Measurements from ENCODE around the gene COL4A2. TPM values are rescaled to one million over a fixed set of nuclear protein-coding genes. Genes with fewer than 3 reads are reported as not detected.
"Not testable (repeated sequence)": the region's sequence is repeated elsewhere in the genome, so short reads cannot be mapped to it uniquely, and the experiment has no call there.

The COL4A2 gene
- total RNA-seq, 1 donor from 2014 or later, result not detected

GRCh38 chr13:110528911-110529310, 221.8 kb downstream of the COL4A2 start:
- H3K9me3 Mint-ChIP-seq, result no peaks in the 10 kb centered on the region
- no peak overlapping the region for H3K27ac Mint-ChIP-seq
- H3K27me3 Mint-ChIP-seq, result no peaks in the 10 kb centered on the region
- H3K36me3 Mint-ChIP-seq (ENCODE audit: low read depth), result no peaks in the 10 kb centered on the region
- H3K4me3 Mint-ChIP-seq, result no peak overlapping the region
- H3K4me1 Mint-ChIP-seq, result peaks cover 27% of the 10 kb centered on the region
- ATAC-seq (ENCODE audit: low read depth) (no peak), DNase-seq (no peak)
- ChIA-PET CTCF (no interaction called here), POLR2A (no interaction called here)
- TF ChIP-seq CTCF (IDR thresholded peaks at IDR 0.05), result no peak
- intact Hi-C loops (cut with micrococcal nuclease), result no loop called here

DNA sequence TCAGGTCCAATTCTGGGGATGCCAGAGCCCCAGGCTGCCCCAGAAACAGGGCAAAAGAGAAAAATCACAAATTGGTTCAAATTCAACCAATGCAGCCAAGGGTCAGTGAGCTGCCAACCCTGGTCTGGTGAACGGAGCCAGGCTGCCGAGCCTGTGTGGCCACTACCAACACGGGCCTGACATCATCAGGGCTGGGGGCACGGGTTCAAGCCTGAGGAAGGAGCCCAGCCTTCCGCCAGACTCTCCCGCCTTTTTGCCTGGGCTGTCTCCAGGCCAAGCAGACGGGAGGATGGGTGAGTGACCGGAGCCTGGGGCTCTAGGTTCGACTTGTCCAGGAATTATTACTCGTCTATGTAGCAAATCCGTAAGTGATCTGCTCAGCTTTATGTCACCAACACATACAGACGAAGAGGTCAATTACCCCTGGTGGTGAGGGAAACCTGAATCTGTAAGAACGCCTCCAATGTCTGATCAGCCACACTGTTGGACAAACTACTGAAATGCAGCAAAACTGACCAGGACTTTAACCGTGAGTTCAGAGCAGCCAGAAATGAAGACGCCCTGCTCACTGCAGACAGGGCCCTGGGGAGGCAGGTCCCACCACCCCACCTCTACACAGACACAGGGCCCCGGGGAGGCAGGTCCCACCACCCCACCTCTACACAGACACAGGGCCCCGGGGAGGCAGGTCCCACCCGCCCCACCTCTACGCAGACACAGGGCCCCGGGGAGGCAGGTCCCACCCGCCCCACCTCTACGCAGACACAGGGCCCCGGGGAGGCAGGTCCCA, 222.6 kb downstream of the COL4A2 start:
- ChIA-PET CTCF (no interaction called here), POLR2A (no interaction called here)
- Mint-ChIP-seq H3K4me1 (peaks cover 20% of the 10 kb centered on the region), H3K4me3 (no peak overlapping the region), H3K27me3 (no peaks in the 10 kb centered on the region), H3K36me3 (ENCODE audit: low read depth) (no peaks in the 10 kb centered on the region), H3K9me3 (no peaks in the 10 kb centered on the region), H3K27ac (peak overlapping the region; percentile 7)
- DNase-seq (no peak), ATAC-seq (ENCODE audit: low read depth) (no peak)
- no peak for TF ChIP-seq CTCF (IDR thresholded peaks at IDR 0.05)
- intact Hi-C loops (cut with micrococcal nuclease), result no loop called here

DNA sequence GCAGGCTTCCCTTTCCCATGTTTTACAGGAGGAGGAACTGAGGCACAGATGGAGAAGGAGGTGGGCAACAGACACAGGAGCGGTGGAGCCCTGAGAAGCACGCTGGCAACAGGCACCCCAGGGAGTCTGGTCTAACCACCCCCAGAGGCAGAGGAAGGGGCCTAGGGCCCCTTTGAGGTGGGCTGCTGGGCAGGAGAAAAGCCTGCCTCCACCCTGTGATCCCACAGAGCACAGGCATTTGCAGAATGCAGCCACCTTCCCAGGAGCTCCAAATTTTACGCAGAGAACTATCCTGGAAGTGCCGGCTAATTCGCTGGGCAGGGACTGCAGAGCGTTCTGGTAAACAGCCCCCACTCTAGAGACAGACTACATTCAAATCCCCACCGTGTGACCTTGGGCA, 224.0 kb downstream of the COL4A2 start:
- ChIA-PET POLR2A (no interaction called here), CTCF (no interaction called here)
- Mint-ChIP-seq H3K27me3 (no peaks in the 10 kb centered on the region), H3K4me3 (no peak overlapping the region), H3K36me3 (ENCODE audit: low read depth) (no peaks in the 10 kb centered on the region), H3K4me1 (peaks cover 6% of the 10 kb centered on the region), H3K27ac (no peak overlapping the region), H3K9me3 (no peaks in the 10 kb centered on the region)
- TF ChIP-seq CTCF (IDR thresholded peaks at IDR 0.05), result no peak
- DNase-seq (no peak), ATAC-seq (ENCODE audit: low read depth) (no peak)
- intact Hi-C loops (cut with micrococcal nuclease), result no loop called here

DNA sequence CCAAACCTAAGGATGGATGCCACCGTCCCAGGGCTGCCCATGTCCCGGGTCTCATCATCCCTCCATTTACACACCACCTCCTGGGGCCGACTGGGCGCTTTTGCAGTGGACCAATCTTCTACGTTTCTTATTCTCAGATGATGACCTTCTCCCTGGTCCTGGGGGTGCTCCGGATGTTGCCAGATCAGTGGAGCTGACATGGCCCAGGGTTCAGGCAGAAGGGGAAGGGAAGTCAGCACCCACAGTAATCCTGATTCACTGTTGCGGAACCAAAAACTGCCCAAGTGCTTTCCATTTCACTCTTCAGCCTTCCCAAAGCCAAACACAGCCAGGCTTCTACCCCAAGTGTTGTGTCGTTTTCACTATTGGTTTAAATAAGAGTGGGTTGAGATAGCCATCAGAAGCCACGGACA, 224.6 kb downstream of the COL4A2 start:
- ChIA-PET POLR2A (no interaction called here), CTCF (no interaction called here)
- intact Hi-C loops (cut with micrococcal nuclease), result no loop called here
- Mint-ChIP-seq H3K9me3 (no peaks in the 10 kb centered on the region), H3K27me3 (no peaks in the 10 kb centered on the region), H3K27ac (no peak overlapping the region), H3K4me1 (peaks cover 4% of the 10 kb centered on the region), H3K36me3 (ENCODE audit: low read depth) (no peaks in the 10 kb centered on the region), H3K4me3 (no peak overlapping the region)
- ATAC-seq (ENCODE audit: low read depth) (no peak), DNase-seq (no peak)
- TF ChIP-seq CTCF (IDR thresholded peaks at IDR 0.05), result no peak

DNA sequence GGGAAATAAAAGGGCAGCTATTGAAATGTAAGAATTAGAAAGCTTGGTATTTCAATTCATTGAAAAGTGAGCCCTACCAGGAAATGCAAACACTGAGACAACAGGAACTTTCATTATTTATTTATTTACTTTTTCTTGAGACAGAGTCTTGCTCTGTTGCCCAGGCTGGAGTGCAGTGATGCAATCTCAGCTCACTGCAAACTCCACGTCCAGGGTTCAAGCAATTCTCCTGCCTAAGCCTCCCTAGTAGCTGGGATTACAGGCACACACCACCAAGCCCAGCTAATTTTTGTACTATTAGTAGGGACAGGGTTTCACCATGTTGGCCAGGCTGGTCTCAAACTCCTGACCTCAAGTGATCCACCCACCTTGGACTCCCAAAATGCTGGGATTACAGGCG, 225.2 kb downstream of the COL4A2 start:
- CTCF ChIA-PET; H3K4me3 Mint-ChIP-seq; H3K9me3 Mint-ChIP-seq; H3K27ac Mint-ChIP-seq; ATAC-seq (ENCODE audit: low read depth); H3K36me3 Mint-ChIP-seq (ENCODE audit: low read depth); POLR2A ChIA-PET; H3K4me1 Mint-ChIP-seq; H3K27me3 Mint-ChIP-seq; intact Hi-C loops (cut with micrococcal nuclease); DNase-seq: not testable (repeated sequence)
